ENCODE measurements around the gene PADI2.

DNA sequence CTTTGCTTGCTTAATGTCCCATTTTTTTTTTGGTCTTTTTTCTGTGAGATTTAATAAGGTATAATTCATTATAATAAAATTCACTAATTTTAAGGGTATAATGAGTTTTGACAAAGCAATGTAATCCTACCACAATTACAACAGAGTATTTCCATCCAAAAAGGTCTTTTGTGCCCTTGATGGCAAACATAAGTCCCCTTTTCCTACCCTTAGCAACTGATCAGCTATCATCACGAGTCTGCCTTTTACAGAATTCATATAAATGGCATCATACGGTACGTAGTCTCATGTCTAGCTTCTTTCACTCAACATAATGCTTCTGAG, 73.0 kb downstream of the PADI2 start:
- TF ChIP-seq POLR2A (IDR thresholded peaks at IDR 0.05) = no peak
- TF ChIP-seq, protein P1, sequence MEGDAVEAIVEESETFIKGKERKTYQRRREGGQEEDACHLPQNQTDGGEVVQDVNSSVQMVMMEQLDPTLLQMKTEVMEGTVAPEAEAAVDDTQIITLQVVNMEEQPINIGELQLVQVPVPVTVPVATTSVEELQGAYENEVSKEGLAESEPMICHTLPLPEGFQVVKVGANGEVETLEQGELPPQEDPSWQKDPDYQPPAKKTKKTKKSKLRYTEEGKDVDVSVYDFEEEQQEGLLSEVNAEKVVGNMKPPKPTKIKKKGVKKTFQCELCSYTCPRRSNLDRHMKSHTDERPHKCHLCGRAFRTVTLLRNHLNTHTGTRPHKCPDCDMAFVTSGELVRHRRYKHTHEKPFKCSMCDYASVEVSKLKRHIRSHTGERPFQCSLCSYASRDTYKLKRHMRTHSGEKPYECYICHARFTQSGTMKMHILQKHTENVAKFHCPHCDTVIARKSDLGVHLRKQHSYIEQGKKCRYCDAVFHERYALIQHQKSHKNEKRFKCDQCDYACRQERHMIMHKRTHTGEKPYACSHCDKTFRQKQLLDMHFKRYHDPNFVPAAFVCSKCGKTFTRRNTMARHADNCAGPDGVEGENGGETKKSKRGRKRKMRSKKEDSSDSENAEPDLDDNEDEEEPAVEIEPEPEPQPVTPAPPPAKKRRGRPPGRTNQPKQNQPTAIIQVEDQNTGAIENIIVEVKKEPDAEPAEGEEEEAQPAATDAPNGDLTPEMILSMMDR (IDR thresholded peaks at IDR 0.05 in 4 of 5, conservative IDR thresholded peaks at IDR 0.05 in 1 of 5) = no peak

Measured in gastrocnemius medialis (tissue), 4 donors.